ENCODE measurements around the gene ZNF580.

Gene ZNF580

GRCh38 chr19:55606817-55607216 lies 34.0 kb upstream of the ZNF580 start:
- no peak for DNase-seq

- no peak for DNase-seq
Measured at GRCh38 chr19:55609326-55609725, 31.5 kb upstream of the ZNF580 start.

- DNase-seq, result no peak
Measured at GRCh38 chr19:55611300-55611982, 29.4 kb upstream of the ZNF580 start.

GRCh38 chr19:55611983-55612645 lies 28.7 kb upstream of the ZNF580 start:
- no peak for DNase-seq

- no peak for DNase-seq
Measured at GRCh38 chr19:55613396-55613795, 27.4 kb upstream of the ZNF580 start.

- no peak for DNase-seq
Measured at GRCh38 chr19:55613930-55614710, 26.7 kb upstream of the ZNF580 start.

- DNase-seq, result no peak
Measured at GRCh38 chr19:55614711-55615542, 25.9 kb upstream of the ZNF580 start.

GRCh38 chr19:55615543-55616394 lies 25.0 kb upstream of the ZNF580 start:
- no peak for DNase-seq

GRCh38 chr19:55616395-55616875 lies 24.4 kb upstream of the ZNF580 start:
- no peak for DNase-seq

GRCh38 chr19:55617426-55617825 lies 23.4 kb upstream of the ZNF580 start:
- no peak for DNase-seq

- no peak for DNase-seq
Measured at GRCh38 chr19:55618426-55618825, 22.4 kb upstream of the ZNF580 start.

GRCh38 chr19:55619286-55619685 lies 21.5 kb upstream of the ZNF580 start:
- DNase-seq, result no peak

- DNase-seq, result no peak
Measured at GRCh38 chr19:55620410-55621204, 20.2 kb upstream of the ZNF580 start.

- DNase-seq, result no peak
Measured at GRCh38 chr19:55621205-55621672, 19.6 kb upstream of the ZNF580 start.

- no peak for DNase-seq
Measured at GRCh38 chr19:55621673-55622231, 19.1 kb upstream of the ZNF580 start.

GRCh38 chr19:55622242-55622969 lies 18.4 kb upstream of the ZNF580 start:
- no peak for DNase-seq

GRCh38 chr19:55623130-55623529 lies 17.7 kb upstream of the ZNF580 start:
- DNase-seq, result no peak

GRCh38 chr19:55623561-55623960 lies 17.2 kb upstream of the ZNF580 start:
- DNase-seq, result no peak

- DNase-seq, result peak; percentile 95
Measured at GRCh38 chr19:55624109-55625003, 16.4 kb upstream of the ZNF580 start, which contains the start of gene ZNF784. Gene ZNF784 (minus strand): TSS chr19:55624566. CDS start chr19:55624561, 5 bp downstream.
